Mucosa of rectum (tissue), 2 donors: ENCODE measurements around the gene PSMB9.

Experiments used
- H3K27ac ChIP-seq, 2 donors: one replicate each; pipeline ENCODE4 v1.7.0; 2013; ENCODE audit warnings: inconsistent platforms in 2 of 2, low read depth in 2 of 2, low read length in 2 of 2
- H3K27me3 ChIP-seq, 2 donors: one replicate each; pipeline ENCODE4 v1.7.0; 2013; ENCODE audit warnings: low read length in 2 of 2; ENCODE audit not compliant: control insufficient read depth in 2 of 2, insufficient read depth in 2 of 2
- H3K36me3 ChIP-seq, 2 donors: one replicate each; pipeline ENCODE4 v1.7.0; 2013; ENCODE audit warnings: low read length in 2 of 2; ENCODE audit not compliant: control insufficient read depth in 2 of 2, insufficient read depth in 2 of 2
- H3K4me1 ChIP-seq, 2 donors: one replicate each; pipeline ENCODE4 v1.7.0; 2013; ENCODE audit warnings: low read length in 2 of 2, mild to moderate bottlenecking in 1 of 2; ENCODE audit not compliant: control insufficient read depth in 2 of 2, insufficient read depth in 2 of 2
- H3K4me3 ChIP-seq, 2 donors: one replicate each; pipeline ENCODE4 v1.7.0; 2013; ENCODE audit warnings: low read length in 2 of 2
- H3K9ac ChIP-seq, 2 donors: one replicate each; pipeline ENCODE4 v1.7.0; 2013; ENCODE audit warnings: low read length in 2 of 2, low read depth in 1 of 2, mild to moderate bottlenecking in 1 of 2
- H3K9me3 ChIP-seq, 2 donors: one replicate each; pipeline ENCODE4 v1.7.0; 2013; ENCODE audit warnings: low read length in 2 of 2; ENCODE audit not compliant: control insufficient read depth in 2 of 2
- donor health status: healthy.
- donor health status: Normal muscosa, but diverticular disease.

PSMB9 gene

GRCh38 chr6:32838114-32838958 lies 15.7 kb upstream of the PSMB9 start, which contains the start of gene TAP2:
Gene TAP2 (minus strand): TSS chr6:32838739. CDS start chr6:32838233, 506 bp downstream.
- H3K9me3 ChIP-seq, result no peaks in the 10 kb centered on the region
- H3K4me1 ChIP-seq, result peaks cover 16 to 24% of the 10 kb centered on the region in 2 donors
- peak within 1 kb of the TSS; percentile 85 to 86 for H3K4me3 ChIP-seq
- peak within 1 kb of the TSS; percentile 76 to 85 for H3K9ac ChIP-seq
- peak within 1 kb of the TSS; percentile 92 to 94 for H3K27ac ChIP-seq
- H3K27me3 ChIP-seq, result no peaks in the 10 kb centered on the region
- peaks cover 32 to 38% of the 10 kb centered on the region in 2 donors for H3K36me3 ChIP-seq

- peak overlapping the region in 1 of 2 donors; percentile 94 for H3K27ac ChIP-seq
- peaks cover 16 to 24% of the 10 kb centered on the region in 2 donors for H3K4me1 ChIP-seq
- no peak overlapping the region for H3K4me3 ChIP-seq
- no peaks in the 10 kb centered on the region for H3K27me3 ChIP-seq
- peaks cover 23 to 31% of the 10 kb centered on the region in 2 donors for H3K36me3 ChIP-seq
- H3K9ac ChIP-seq, result no peak overlapping the region
- H3K9me3 ChIP-seq, result no peaks in the 10 kb centered on the region
Measured at GRCh38 chr6:32839356-32839755, 14.6 kb upstream of the PSMB9 start.

- Histone ChIP-seq H3K9ac (no peak overlapping the region), H3K27me3 (no peaks in the 10 kb centered on the region), H3K4me3 (no peak overlapping the region), H3K9me3 (no peaks in the 10 kb centered on the region), H3K36me3 (peaks cover 14 to 29% of the 10 kb centered on the region in 2 donors), H3K27ac (no peak overlapping the region), H3K4me1 (peaks cover 24 to 36% of the 10 kb centered on the region in 2 donors)
Measured at GRCh38 chr6:32840604-32841246, 13.3 kb upstream of the PSMB9 start.

- H3K27ac ChIP-seq, result no peak overlapping the region
- H3K27me3 ChIP-seq, result no peaks in the 10 kb centered on the region
- H3K9me3 ChIP-seq, result no peaks in the 10 kb centered on the region
- peaks cover 24 to 36% of the 10 kb centered on the region in 2 donors for H3K4me1 ChIP-seq
- H3K36me3 ChIP-seq, result peaks cover 19 to 41% of the 10 kb centered on the region in 2 donors
- H3K9ac ChIP-seq, result peak overlapping the region in 1 of 2 donors; percentile 96
- H3K4me3 ChIP-seq, result peak overlapping the region; percentile 90 to 92
Measured at GRCh38 chr6:32842021-32842650, 11.9 kb upstream of the PSMB9 start.

- H3K4me3 ChIP-seq, result peak overlapping the region; percentile 90 to 92
- peaks cover 25 to 47% of the 10 kb centered on the region in 2 donors for H3K36me3 ChIP-seq
- peak overlapping the region; percentile 92 to 96 for H3K9ac ChIP-seq
- H3K9me3 ChIP-seq, result no peaks in the 10 kb centered on the region
- H3K27ac ChIP-seq, result no peak overlapping the region
- peaks cover 21 to 33% of the 10 kb centered on the region in 2 donors for H3K4me1 ChIP-seq
- H3K27me3 ChIP-seq, result no peaks in the 10 kb centered on the region
Measured at GRCh38 chr6:32842690-32843089, 11.3 kb upstream of the PSMB9 start.

- no peaks in the 10 kb centered on the region for H3K9me3 ChIP-seq
- H3K36me3 ChIP-seq, result peaks cover 33 to 54% of the 10 kb centered on the region in 2 donors
- H3K4me1 ChIP-seq, result peaks cover 18 to 29% of the 10 kb centered on the region in 2 donors
- peak overlapping the region; percentile 95 to 96 for H3K27ac ChIP-seq
- H3K4me3 ChIP-seq, result peak overlapping the region; percentile 90 to 92
- no peaks in the 10 kb centered on the region for H3K27me3 ChIP-seq
- peak overlapping the region; percentile 92 to 96 for H3K9ac ChIP-seq
Measured at GRCh38 chr6:32843331-32843978, 10.5 kb upstream of the PSMB9 start.

GRCh38 chr6:32843979-32844838 lies 9.8 kb upstream of the PSMB9 start, which contains the start of gene PSMB8:
Gene PSMB8 (minus strand): TSS chr6:32844047. CDS start chr6:32843996, 51 bp downstream.
- H3K27me3 ChIP-seq, result no peaks in the 10 kb centered on the region
- peaks cover 40 to 61% of the 10 kb centered on the region in 2 donors for H3K36me3 ChIP-seq
- peak within 1 kb of the TSS; percentile 90 to 92 for H3K4me3 ChIP-seq
- H3K9me3 ChIP-seq, result no peaks in the 10 kb centered on the region
- H3K4me1 ChIP-seq, result peaks cover 18 to 27% of the 10 kb centered on the region in 2 donors
- H3K27ac ChIP-seq, result peak within 1 kb of the TSS; percentile 95 to 96
- peak within 1 kb of the TSS; percentile 92 to 96 for H3K9ac ChIP-seq

- Histone ChIP-seq H3K36me3 (peaks cover 43 to 65% of the 10 kb centered on the region in 2 donors), H3K4me1 (peaks cover 18 to 27% of the 10 kb centered on the region in 2 donors), H3K9ac (peak overlapping the region; percentile 92 to 96), H3K27ac (peak overlapping the region; percentile 95 to 96), H3K27me3 (no peaks in the 10 kb centered on the region), H3K4me3 (peak overlapping the region; percentile 90 to 92), H3K9me3 (no peaks in the 10 kb centered on the region)
Measured at GRCh38 chr6:32844839-32845383, 9.1 kb upstream of the PSMB9 start.
